H9 (cell line): ENCODE results near the gene CEP83. TPM values are rescaled to one million over a fixed set of nuclear protein-coding genes. Genes with fewer than 3 reads are reported as not detected.
A peak's percentile ranks its signal among the peaks of the same experiment; 100 is the strongest.

Source experiments
- DNase-seq: peaks from one replicate; pipeline ENCODE4 v3.0.0-alpha.2; 2017
- H2AFZ ChIP-seq: one replicate; pipeline ENCODE4 v1.6.1; 2013; ENCODE audit warnings: mild to moderate bottlenecking, low read length, control low read depth, moderate library complexity
- H2AK5ac ChIP-seq: 2 replicates; pipeline ENCODE4 v1.6.1; 2013; ENCODE audit warnings: low read length, control low read depth, mixed read lengths; ENCODE audit not compliant: insufficient read length
- H2BK120ac ChIP-seq: one replicate; pipeline ENCODE4 v1.6.1; 2013; ENCODE audit warnings: low read depth, mild to moderate bottlenecking, low read length, control low read depth, inconsistent platforms; ENCODE audit not compliant: poor library complexity, severe bottlenecking
- H2BK12ac ChIP-seq: 2 replicates; pipeline ENCODE4 v1.6.1; 2013; ENCODE audit warnings: low read length, control low read depth, mixed read lengths, low read depth; ENCODE audit not compliant: insufficient read length
- H2BK15ac ChIP-seq: 2 replicates; pipeline ENCODE4 v1.6.1; 2013; ENCODE audit warnings: low read depth, low read length, control low read depth
- H2BK20ac ChIP-seq: one replicate; pipeline ENCODE4 v1.6.1; 2013; ENCODE audit warnings: low read depth, mild to moderate bottlenecking, low read length, control low read depth, inconsistent platforms; ENCODE audit not compliant: poor library complexity, severe bottlenecking
- H2BK5ac ChIP-seq: 2 replicates; pipeline ENCODE4 v1.6.1; 2013; ENCODE audit warnings: low read length, control low read depth, mixed read lengths; ENCODE audit not compliant: insufficient read length
- H3K14ac ChIP-seq: 2 replicates; pipeline ENCODE4 v1.6.1; 2013; ENCODE audit warnings: low read length, control low read depth; ENCODE audit not compliant: insufficient read depth
- H3K18ac ChIP-seq: 2 replicates; pipeline ENCODE4 v1.6.1; 2013; ENCODE audit warnings: low read depth, mild to moderate bottlenecking, mixed read lengths, low read length, control low read depth; ENCODE audit not compliant: insufficient read length
- H3K23ac ChIP-seq: 2 replicates; pipeline ENCODE4 v1.6.1; 2013; ENCODE audit warnings: low read length, control low read depth, mixed read lengths, low read depth; ENCODE audit not compliant: insufficient read length
- H3K23me2 ChIP-seq: 2 replicates; pipeline ENCODE4 v1.6.1; 2013; ENCODE audit warnings: low read depth, mild to moderate bottlenecking, mixed read lengths, low read length, control low read depth; ENCODE audit not compliant: insufficient read length, poor library complexity, severe bottlenecking
- H3K27ac ChIP-seq: 2 replicates; pipeline ENCODE4 v1.5.1; 2013; ENCODE audit warnings: low read length, control low read depth, mixed read lengths, low read depth; ENCODE audit not compliant: insufficient read length
- H3K27me3 ChIP-seq: 2 replicates; pipeline ENCODE4 v1.6.1; 2013; ENCODE audit warnings: low read length, control low read depth, inconsistent platforms; ENCODE audit not compliant: insufficient read depth
- H3K4ac ChIP-seq: 2 replicates; pipeline ENCODE4 v1.6.1; 2013; ENCODE audit warnings: low read depth, mild to moderate bottlenecking, control low read depth, inconsistent platforms, low read length, moderate library complexity
- H3K4me1 ChIP-seq: 2 replicates; pipeline ENCODE4 v1.6.1; 2013; ENCODE audit warnings: low read length, control low read depth, inconsistent platforms; ENCODE audit not compliant: insufficient read depth
- H3K4me2 ChIP-seq: 2 replicates; pipeline ENCODE4 v1.6.1; 2013; ENCODE audit warnings: low read length, control low read depth, mixed read lengths; ENCODE audit not compliant: insufficient read length, insufficient read depth
- H3K56ac ChIP-seq: 2 replicates; pipeline ENCODE4 v1.6.1; 2013; ENCODE audit warnings: low read depth, mild to moderate bottlenecking, mixed read lengths, low read length, control low read depth; ENCODE audit not compliant: insufficient read length
- H3K79me1 ChIP-seq: 2 replicates; pipeline ENCODE4 v1.6.1; 2013; ENCODE audit warnings: low read depth, mild to moderate bottlenecking, moderate library complexity, low read length, control low read depth, inconsistent platforms; ENCODE audit not compliant: insufficient read depth, poor library complexity, severe bottlenecking
- H3K79me2 ChIP-seq: 2 replicates; pipeline ENCODE4 v1.6.1; 2013; ENCODE audit warnings: low read length, control low read depth, inconsistent platforms; ENCODE audit not compliant: insufficient read depth
- H3K9ac ChIP-seq: 2 replicates; pipeline ENCODE4 v1.6.1; 2013; ENCODE audit warnings: low read length, control low read depth, mixed read lengths; ENCODE audit not compliant: insufficient read length; ENCODE audit errors: extremely low read depth
- H3K9me3 ChIP-seq: one replicate; pipeline ENCODE4 v1.6.1; 2013; ENCODE audit warnings: low read depth, low read length, inconsistent platforms; ENCODE audit not compliant: control insufficient read depth
- H3T11ph ChIP-seq: one replicate; pipeline ENCODE4 v1.6.1; 2013; ENCODE audit warnings: mild to moderate bottlenecking, low read length, control low read depth, inconsistent platforms
- H4K20me1 ChIP-seq: one replicate; pipeline ENCODE4 v1.6.1; 2013; ENCODE audit not compliant: control insufficient read depth, insufficient read length, insufficient read depth
- H4K5ac ChIP-seq: 2 replicates; pipeline ENCODE4 v1.6.1; 2013; ENCODE audit warnings: low read depth, mild to moderate bottlenecking, mixed read lengths, low read length, control low read depth; ENCODE audit not compliant: insufficient read length
- H4K8ac ChIP-seq: replicated peaks from 2 replicates; pipeline ENCODE4 v1.6.1; 2013; ENCODE audit warnings: low read length, control low read depth, mixed read lengths, low read depth; ENCODE audit not compliant: insufficient read length
- H4K91ac ChIP-seq: 2 replicates; pipeline ENCODE4 v1.6.1; 2013; ENCODE audit warnings: low read depth, mild to moderate bottlenecking, moderate library complexity, mixed read lengths, low read length, control low read depth; ENCODE audit not compliant: insufficient read length
- H3K27ac Mint-ChIP-seq, 3 experiments: 2 replicates in 2 of 3; 3 replicates in 1 of 3; pipeline ENCODE4 v1.8.0; 2020 to 2021; ENCODE audit warnings: mixed read lengths in 3 of 3, mild to moderate bottlenecking in 1 of 3, moderate library complexity in 1 of 3
- H3K27me3 Mint-ChIP-seq: 2 replicates; pipeline ENCODE4 v1.8.0; 2021; ENCODE audit warnings: low read depth, mild to moderate bottlenecking, moderate library complexity, mixed read lengths
- H3K36me3 Mint-ChIP-seq, 3 experiments: 2 replicates in 2 of 3; 3 replicates in 1 of 3; pipeline ENCODE4 v1.8.0; 2020 to 2021; ENCODE audit warnings: low read depth in 3 of 3, mixed read lengths in 3 of 3; ENCODE audit not compliant: insufficient read depth in 1 of 3
- H3K4me1 Mint-ChIP-seq, 2 experiments: 2 replicates each; pipeline ENCODE4 v1.8.0; 2020; ENCODE audit warnings: mixed read lengths in 2 of 2
- H3K4me3 Mint-ChIP-seq, 2 experiments: 2 replicates in 1 of 2; 3 replicates in 1 of 2; pipeline ENCODE4 v1.8.0; 2020 to 2021; ENCODE audit warnings: mild to moderate bottlenecking in 2 of 2, mixed read lengths in 2 of 2, moderate library complexity in 1 of 2
- H3K9me3 Mint-ChIP-seq, 2 experiments: 2 replicates in 1 of 2; 3 replicates in 1 of 2; pipeline ENCODE4 v1.8.0; 2020; ENCODE audit warnings: mild to moderate bottlenecking in 2 of 2, mixed read lengths in 2 of 2, moderate library complexity in 1 of 2
- WGBS: extraction: QIAGEN DNeasy Blood & Tissue Kit; methylation state at CpG from one replicate; pipeline ENCODE4 v1.1.7; 2013; ENCODE audit warnings: missing lambda C conversion rate, low lambda C conversion rate, mixed read lengths; ENCODE audit not compliant: insufficient read length; ENCODE audit errors: extremely low coverage; 5-methylcytosine and 5-hydroxymethylcytosine counted together
- total RNA-seq: library from RNA; stranded (reverse); gene quantifications from 2 replicates; pipeline ENCODE4 v1.2.1, GENCODE V29; 2021
- TF ChIP-seq, protein P1 (sequence below): fragments of 200-600 bp; sonication (generic); conservative IDR thresholded peaks from 3 replicates; pipeline ENCODE4 v1.8.0; 2021; ENCODE audit warnings: antibody characterized with exemption, mild to moderate bottlenecking

The CEP83 gene
- total RNA-seq, 1 experiment from 2014 or later: 26.5 TPM

GRCh38 chr12:94299846-94300245 is 159.8 kb downstream of the CEP83 start:
- H3K4me1 Mint-ChIP-seq: peaks cover 18 to 25% of the 10 kb centered on the region in 2 experiments
- TF ChIP-seq, protein P1, sequence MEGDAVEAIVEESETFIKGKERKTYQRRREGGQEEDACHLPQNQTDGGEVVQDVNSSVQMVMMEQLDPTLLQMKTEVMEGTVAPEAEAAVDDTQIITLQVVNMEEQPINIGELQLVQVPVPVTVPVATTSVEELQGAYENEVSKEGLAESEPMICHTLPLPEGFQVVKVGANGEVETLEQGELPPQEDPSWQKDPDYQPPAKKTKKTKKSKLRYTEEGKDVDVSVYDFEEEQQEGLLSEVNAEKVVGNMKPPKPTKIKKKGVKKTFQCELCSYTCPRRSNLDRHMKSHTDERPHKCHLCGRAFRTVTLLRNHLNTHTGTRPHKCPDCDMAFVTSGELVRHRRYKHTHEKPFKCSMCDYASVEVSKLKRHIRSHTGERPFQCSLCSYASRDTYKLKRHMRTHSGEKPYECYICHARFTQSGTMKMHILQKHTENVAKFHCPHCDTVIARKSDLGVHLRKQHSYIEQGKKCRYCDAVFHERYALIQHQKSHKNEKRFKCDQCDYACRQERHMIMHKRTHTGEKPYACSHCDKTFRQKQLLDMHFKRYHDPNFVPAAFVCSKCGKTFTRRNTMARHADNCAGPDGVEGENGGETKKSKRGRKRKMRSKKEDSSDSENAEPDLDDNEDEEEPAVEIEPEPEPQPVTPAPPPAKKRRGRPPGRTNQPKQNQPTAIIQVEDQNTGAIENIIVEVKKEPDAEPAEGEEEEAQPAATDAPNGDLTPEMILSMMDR: no peak
- Histone ChIP-seq H3K18ac (no peak overlapping the region), H3T11ph (no peak overlapping the region), H2AK5ac (no peak overlapping the region), H2BK15ac (no peak overlapping the region), H3K23me2 (no peaks in the 10 kb centered on the region), H2BK120ac (no peak overlapping the region), H3K27ac (no peak overlapping the region), H3K4me2 (no peak overlapping the region), H2BK5ac (no peak overlapping the region), H4K91ac (no peak overlapping the region), H3K4ac (no peak overlapping the region), H4K8ac (no peak overlapping the region), H3K79me2 (no peaks in the 10 kb centered on the region), H3K14ac (no peak overlapping the region), H3K79me1 (no peaks in the 10 kb centered on the region), H4K5ac (no peak overlapping the region), H3K9me3 (no peaks in the 10 kb centered on the region), H2BK20ac (no peak overlapping the region), H3K4me1 (peaks cover 4% of the 10 kb centered on the region; the same call in 1 of the 2 replicates), H3K27me3 (no peaks in the 10 kb centered on the region), H3K23ac (no peak overlapping the region), H2BK12ac (no peak overlapping the region), H3K9ac (no peak overlapping the region), H2AFZ (no peak overlapping the region), H3K56ac (no peak overlapping the region), H4K20me1 (no peaks in the 10 kb centered on the region)
- H3K4me3 Mint-ChIP-seq: no peak overlapping the region
- peak; percentile 17 for DNase-seq
- H3K36me3 Mint-ChIP-seq: peaks cover 12 to 33% (median 24%) of the 10 kb centered on the region in 3 experiments
- H3K27me3 Mint-ChIP-seq: no peaks in the 10 kb centered on the region
- 0 out of 7 replicates have a peak overlapping the region, but pooled peaks of 1 of the 3 experiments have one; percentile 8 for H3K27ac Mint-ChIP-seq
- WGBS: no CpG with 5 or more reads among the region's 1 CpG
- no peaks in the 10 kb centered on the region for H3K9me3 Mint-ChIP-seq
